Raji (cell line): ENCODE measurements around the gene MICAL2.

ENCODE experiments used
- POLR2A ChIP-seq: IDR thresholded peaks from 2 replicates; pipeline ENCODE4 v1.6.1; 2011; ENCODE audit warnings: low read depth, low read length, control low read depth; ENCODE audit not compliant: insufficient read depth

Gene MICAL2

DNA sequence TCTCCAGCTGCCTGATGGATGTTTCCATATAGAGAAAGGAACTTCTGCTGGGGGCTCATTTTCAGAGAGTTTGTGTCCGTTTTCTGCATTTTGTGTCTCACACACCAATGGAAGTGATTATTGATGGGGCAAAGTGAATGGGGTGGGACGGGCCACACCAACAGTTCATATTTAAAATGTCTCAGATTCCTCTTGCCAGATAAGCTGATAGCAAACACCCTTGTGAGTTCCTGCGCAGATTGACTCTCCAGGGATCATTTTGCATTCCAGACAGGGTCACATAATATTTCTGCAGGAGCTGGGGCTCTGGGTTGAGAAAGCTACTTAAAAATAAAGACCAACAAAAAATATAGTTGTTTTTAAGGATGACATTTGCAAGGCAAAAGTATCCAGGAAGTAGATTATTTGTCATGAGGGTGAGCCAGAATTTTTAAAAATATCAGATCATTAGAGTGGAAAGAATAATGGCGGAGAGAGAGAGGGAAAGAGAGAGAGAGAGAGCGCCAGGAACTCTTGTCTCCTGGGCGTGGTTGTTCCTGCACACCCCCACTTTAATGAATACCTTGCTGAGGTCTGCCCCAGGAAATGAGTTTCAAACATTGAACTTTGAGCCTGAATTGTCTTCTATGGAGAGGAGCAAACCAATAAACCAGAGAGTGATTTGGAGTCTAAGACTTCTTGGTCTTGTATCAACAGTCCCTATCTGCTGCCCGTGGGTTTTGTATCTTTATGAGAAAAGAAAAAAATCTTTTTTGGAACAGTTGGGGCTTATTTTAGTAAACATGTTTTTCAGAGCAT is 33.3 kb downstream of the MICAL2 start:
- TF ChIP-seq POLR2A: no peak

DNA sequence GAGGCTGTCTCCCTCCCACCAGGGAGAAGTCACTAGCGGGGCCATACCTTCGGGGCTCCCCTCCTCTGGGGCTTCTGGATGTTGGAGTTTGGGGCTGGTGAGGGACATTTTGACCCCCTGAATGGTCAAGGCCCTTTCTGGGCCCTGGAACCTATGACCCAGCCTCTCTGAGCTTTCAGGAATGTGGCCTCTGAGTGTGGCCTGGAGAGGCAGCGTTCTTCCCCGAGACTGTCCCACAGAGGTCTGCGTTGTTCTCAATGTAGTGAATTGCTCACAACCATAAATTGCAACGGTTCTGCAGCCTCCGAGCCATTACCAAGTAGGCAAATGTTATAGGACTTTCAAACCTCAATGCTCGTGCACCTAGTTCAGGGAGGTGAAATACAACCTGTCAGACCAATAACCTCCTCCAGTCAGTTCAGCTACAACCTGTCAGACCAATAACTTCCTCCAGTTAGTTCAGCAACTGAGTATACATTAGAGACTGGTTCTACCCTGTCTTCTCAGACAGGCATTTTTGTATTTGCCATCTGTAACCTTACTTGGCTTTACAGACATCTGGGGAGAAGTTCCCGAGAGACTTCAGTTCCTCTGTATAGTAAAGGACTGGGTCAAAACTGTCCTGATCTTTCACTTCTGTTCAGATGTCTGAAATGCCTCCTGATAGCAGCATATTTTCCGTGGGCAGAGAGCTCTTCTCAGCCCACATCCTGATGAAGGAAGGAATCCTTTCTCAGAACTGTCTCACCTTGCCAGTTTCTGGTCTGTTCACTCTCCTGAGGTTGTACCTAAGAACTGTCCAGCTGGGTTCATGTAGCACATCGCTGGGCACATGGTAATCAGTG is 34.2 kb downstream of the MICAL2 start:
- TF ChIP-seq POLR2A: no peak

DNA sequence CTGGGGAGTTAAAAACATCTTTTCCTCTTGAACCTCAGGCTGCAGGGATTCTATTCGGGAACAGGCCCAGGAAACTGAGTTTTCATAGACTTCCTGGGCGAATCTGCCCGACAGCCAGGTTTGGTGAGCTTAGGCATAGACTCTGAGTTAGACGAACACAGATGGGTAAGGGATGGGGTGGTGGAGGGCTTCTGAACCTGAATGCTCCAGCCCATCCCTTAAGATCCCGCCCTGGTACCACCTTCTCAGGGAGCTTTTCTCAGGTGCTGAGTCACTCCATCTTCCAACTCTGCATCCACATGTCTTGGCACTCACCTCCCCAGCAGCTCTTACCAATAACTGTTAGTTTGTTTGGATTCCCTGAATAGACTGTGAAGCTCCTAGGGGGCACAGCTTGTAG is 37.4 kb downstream of the MICAL2 start:
- no peak for TF ChIP-seq POLR2A

DNA sequence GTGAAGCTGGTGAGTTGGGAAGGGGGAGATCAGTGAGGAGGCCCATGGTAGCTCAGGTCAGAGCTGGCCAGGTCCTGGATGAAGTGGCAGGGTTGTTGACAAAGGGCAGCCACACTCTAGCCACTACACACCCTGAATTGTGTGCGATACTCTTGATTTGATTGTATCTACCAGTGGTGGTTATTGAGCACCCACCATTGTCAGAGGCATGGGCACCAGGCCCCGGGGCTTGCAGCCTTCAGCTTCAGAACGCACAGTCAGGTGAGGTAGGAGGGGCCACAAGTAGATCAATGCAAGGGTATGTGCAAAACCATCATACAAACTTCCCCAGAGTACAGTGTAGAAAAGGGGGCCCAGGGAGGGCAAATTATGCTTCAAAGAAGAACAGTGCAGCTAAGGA is 38.1 kb downstream of the MICAL2 start:
- no peak for TF ChIP-seq POLR2A

DNA sequence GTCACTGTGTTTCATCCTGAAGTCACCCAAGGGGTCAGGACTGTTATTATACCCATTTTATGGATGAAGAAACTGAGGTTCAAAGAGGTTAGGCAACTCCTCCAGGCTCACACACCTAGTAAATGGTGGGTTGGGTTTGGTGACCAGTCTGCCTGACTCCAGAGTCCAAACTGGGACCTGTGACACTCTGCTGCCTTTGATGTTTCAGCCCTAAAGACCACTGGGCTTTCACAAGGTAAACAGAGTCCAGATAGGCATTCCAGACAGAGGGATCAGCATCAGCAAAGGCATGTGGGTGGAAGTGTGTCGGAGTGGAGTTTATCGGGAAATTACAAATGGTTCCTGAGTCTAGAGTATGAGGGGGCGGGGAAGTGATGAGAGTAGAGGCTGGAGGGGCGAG is 38.5 kb downstream of the MICAL2 start:
- no peak for TF ChIP-seq POLR2A

DNA sequence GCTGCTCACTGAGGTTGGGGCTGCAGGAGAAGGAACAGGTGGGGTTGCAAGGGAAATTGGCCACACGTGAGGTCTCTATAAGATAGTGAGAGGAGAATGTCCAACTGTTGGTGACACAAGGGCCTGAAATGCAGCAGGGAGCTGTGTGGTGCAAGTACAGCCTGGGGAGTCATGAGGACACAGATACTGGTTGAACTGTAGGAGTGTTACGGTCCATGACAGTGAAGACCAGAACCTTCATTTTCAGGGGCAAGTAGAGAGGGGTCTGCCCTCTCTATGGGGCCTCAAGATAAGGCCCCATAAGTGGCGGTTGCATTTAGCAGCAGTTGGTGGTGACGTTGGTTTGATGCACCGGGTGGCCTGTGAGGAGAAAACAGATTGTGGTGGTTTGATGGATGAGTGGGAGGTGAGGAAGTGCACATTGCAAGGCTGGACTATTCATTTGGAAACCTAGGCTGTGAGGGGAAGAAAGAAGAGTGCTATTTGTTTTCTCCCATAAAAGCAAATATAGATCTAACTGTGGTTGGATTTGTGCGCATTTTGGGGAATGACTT is 39.4 kb downstream of the MICAL2 start:
- no peak for TF ChIP-seq POLR2A

DNA sequence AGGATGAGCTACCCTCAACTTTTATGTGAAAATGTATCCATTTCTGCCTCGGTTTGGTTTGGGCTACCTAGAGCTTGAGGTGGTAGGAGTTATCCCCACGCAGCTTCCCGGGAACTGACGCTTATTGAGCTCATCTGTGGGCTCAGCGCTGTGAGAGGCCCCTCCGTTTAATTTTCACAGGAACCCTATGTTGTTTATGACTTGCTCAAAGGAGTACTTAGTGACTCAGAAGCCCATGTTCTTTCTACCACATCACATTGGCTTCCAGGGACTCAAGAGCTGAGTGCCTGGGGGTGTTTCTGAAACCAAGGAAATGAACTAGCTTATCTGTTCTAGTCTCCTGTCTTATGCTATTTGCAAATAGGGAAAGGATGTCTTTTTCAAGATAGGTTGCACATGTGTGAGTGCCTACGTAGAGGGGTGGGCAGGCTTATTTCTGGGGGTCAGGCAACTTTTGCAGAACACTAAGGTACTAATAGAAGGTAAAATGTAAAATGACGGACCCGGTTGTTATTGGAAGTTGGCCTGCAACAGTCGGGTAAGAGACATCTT is 40.5 kb downstream of the MICAL2 start:
- no peak for TF ChIP-seq POLR2A

DNA sequence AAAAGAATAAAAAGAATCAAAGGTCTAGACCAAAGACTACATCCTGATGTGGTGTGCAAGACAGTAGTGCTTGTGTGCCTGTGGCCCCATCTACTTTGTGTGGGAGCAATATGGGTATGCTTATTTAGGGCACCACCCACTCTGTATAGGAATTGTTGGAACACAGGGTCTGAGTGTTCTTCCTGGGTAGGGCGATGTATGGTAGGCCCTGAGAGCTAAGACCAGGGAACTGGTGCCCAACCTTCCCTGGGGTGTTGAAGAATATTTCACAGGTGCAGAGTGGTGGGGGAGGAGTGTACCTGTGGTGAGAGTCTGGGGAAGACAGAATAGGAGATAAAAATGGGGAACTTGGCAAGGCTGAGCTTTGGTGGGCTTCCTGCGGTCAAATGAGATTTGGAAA is 41.9 kb downstream of the MICAL2 start:
- no peak for TF ChIP-seq POLR2A

DNA sequence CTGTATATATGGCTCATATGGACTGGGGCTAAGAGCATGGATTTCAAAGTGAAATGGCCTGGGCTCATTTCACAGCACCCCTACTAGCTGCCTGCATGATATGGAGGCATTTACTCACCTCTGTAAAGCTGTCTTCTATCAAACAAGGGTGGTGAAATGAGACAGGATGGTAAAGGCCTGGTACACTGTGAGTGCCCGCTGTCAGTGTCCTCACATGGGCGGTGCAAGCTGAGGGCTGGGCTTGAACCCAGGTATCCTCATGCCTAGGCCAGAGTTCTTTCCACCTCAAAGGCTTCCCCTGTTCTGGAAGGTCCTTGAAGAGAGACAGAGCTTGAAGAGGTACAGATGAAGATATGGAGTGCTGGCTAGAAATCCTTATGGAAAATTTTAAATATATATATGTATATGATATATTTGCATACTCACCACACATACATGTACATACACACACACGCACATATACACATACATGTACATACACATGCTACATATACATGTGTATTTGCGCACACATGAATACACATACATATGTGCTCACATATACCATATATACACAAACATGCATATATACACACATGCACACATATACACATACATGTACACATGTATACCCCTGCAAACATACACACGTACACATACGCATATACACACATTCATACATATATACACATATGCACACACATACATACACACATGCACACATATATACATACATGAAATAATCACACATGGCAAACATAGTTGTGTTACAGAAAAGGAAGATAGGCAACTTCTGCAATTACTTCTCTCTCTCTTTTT is 44.7 kb downstream of the MICAL2 start:
- no peak for TF ChIP-seq POLR2A

DNA sequence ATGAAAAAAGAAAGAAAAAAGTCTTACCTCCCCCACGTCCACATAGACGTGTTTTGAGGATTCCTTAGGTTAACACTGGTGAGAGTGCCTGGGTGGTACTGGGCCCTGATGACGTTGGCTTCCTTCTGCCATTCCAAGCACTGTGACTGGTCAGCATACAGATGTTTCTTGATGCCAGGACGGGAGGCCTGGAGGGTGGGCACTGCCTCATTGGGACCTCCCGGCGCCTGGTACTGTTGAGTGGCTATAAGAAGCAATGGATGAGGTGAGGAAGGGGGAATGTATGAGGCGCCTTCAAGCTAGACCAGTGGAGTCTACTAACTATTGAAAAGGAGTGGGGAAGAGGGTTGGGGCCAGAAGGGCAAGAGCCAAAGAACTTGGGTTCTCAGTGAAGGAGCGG is 45.3 kb downstream of the MICAL2 start:
- no peak for TF ChIP-seq POLR2A

DNA sequence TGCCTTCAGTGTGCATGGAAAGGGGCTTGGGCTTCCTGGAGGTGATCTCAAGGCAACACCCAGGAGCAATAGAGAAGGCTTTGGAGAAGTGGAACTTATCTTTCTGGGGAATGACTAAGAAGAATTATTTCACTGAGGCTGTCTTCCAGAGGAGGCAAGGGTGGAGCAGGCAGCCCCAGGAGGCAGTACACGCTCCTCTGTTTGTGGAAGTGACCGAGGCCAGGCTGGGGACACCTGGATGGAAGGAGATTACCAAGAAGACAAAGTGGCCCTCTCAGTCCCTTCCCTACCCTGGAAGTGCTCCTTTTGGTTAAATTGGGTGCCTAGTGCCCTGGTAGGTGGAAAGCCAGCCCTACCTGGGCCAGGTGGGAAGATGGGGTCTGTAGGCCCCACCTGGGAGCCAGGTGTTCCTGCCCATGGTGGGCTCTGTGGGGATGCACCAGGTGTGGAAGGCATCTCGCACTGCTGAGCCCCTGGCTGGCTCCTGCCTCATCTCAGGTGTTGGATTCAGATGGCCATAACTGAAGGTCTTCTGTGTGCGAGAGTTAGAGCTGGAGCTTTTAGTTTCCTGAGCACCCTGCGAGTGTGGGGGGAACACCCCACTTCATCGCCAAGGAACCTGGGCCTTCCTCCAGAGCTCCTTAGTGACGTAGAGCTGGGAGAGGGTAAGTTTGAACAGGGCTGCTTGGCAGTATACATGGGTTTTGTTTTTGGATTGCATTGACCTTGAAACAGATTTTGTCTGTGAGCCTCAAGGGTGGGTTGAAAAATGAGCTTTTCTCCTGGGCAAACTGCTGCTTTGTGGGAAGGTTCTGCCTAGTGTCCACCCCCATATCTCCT is 46.1 kb downstream of the MICAL2 start:
- TF ChIP-seq POLR2A: no peak

DNA sequence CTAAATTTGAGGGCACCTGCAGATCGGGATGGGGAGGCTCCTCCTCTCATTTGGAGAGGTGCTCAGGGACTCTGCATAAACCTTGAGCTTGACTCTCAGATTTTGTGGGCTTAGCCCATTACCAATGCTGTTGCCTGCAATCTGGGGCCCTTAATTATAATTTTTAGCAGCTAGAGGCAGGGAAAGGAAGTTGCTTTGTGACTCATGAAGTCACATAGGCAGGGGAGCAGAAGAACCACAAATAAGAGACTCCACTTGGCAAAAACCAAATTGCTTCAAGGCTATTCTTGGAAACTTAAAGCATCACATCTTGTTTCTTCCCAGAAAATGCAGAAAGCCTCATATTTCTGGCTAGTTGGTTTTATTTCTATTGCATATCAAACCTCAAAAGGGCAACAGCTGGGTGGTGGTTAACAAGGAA is 46.9 kb downstream of the MICAL2 start:
- no peak for TF ChIP-seq POLR2A

DNA sequence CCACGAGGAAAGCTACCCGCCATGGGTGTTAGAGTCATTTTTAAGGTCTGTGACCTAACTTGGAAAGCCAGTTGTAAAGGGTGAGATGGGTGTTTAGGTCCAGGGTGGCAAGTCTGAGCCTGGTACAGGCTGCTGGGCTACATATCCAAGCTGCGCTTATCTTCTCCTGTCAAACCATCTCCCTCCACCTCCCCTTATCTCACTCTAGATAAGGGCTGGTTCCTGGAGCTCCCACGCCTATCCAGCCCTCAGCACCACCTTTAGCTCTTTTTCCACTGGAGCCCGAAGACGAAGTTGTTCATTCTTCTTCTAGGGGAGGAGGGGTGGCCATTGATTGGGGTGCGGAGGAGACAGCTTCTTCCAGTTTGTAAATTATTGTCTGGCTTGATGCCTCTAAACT is 48.5 kb downstream of the MICAL2 start:
- no peak for TF ChIP-seq POLR2A
